ENCODE data around the gene KMT2B.

KMT2B gene

GRCh38 chr19:35744430-35745327 is 26.9 kb downstream of the KMT2B start (continued):
- no peak for TF ChIP-seq TSHZ1 (tag by site-specific recombination; IDR thresholded peaks at IDR 0.05; ENCODE audit: borderline replicate concordance)
- no peak for TF ChIP-seq ZNF571 (tag by site-specific recombination; IDR thresholded peaks at IDR 0.05)
- TF ChIP-seq ZNF121 (tag by site-specific recombination; IDR thresholded peaks at IDR 0.05), result no peak
- TF ChIP-seq ZBTB7A (tag by site-specific recombination; IDR thresholded peaks at IDR 0.05; ENCODE audit: low read depth), result 0 out of 2 replicates have a peak, but pooled peaks have one; percentile 18
- TF ChIP-seq OVOL3 (tag by site-specific recombination; IDR thresholded peaks at IDR 0.05), result no peak
- no peak for TF ChIP-seq HOXD13 (CRISPR knock-in tag; IDR thresholded peaks at IDR 0.05; ENCODE audit: borderline replicate concordance)
- TF ChIP-seq ZNF280D (tag by site-specific recombination; IDR thresholded peaks at IDR 0.05), result no peak
- TF ChIP-seq KLF9 (tag by site-specific recombination; IDR thresholded peaks at IDR 0.05; ENCODE audit: low read depth), result peak; percentile 92
- TF ChIP-seq ZNF610 (tag by site-specific recombination; IDR thresholded peaks at IDR 0.05; ENCODE audit: borderline replicate concordance), result peak; percentile 49
- TF ChIP-seq TRIM28 (IDR thresholded peaks at IDR 0.05; ENCODE audit: borderline replicate concordance, low read length), result no peak
- no peak for TF ChIP-seq ZNF354C (tag by site-specific recombination; IDR thresholded peaks at IDR 0.05; ENCODE audit: borderline replicate concordance, low read depth)
- TF ChIP-seq ZNF2 (tag by site-specific recombination; IDR thresholded peaks at IDR 0.05), result peak; percentile 86; the same call in 1 of the 2 replicates
- no peak; the same call in 1 of the 2 replicates for TF ChIP-seq YY1 (tag by site-specific recombination; IDR thresholded peaks at IDR 0.05)
- no peak for TF ChIP-seq ZBTB6 (tag by site-specific recombination; IDR thresholded peaks at IDR 0.05)
- TF ChIP-seq ZNF362 (tag by site-specific recombination; IDR thresholded peaks at IDR 0.05), result no peak
- TF ChIP-seq ZNF112 (tag by site-specific recombination; IDR thresholded peaks at IDR 0.05), result no peak
- TF ChIP-seq ZNF488 (tag by site-specific recombination; IDR thresholded peaks at IDR 0.05), result no peak
- no peak; the same call in 1 of the 2 replicates for TF ChIP-seq HOXA7 (CRISPR knock-in tag; IDR thresholded peaks at IDR 0.05; ENCODE audit: borderline replicate concordance)
- peak; percentile 73 for TF ChIP-seq SP7 (tag by site-specific recombination; IDR thresholded peaks at IDR 0.05)
- TF ChIP-seq ZNF148 (tag by site-specific recombination; IDR thresholded peaks at IDR 0.05; ENCODE audit: borderline replicate concordance), result no peak
- no peak for TF ChIP-seq ZNF473 (tag by site-specific recombination; IDR thresholded peaks at IDR 0.05)
- no peak for TF ChIP-seq ZNF791 (tag by site-specific recombination; IDR thresholded peaks at IDR 0.05)
- 0 out of 2 replicates have a peak, but pooled peaks have one; percentile 87 for TF ChIP-seq ZNF660 (tag by site-specific recombination; IDR thresholded peaks at IDR 0.05)
- no peak for TF ChIP-seq ZNF311 (tag by site-specific recombination; IDR thresholded peaks at IDR 0.05; ENCODE audit: borderline replicate concordance)
- TF ChIP-seq ZNF157 (tag by site-specific recombination; IDR thresholded peaks at IDR 0.05), result no peak
